ENCODE results near the gene EVI5L.

- TF ChIP-seq CTCF (IDR thresholded peaks at IDR 0.05) (no peak), TCF7L2 (IDR thresholded peaks at IDR 0.05; ENCODE audit: low read depth, low read length) (no peak), POLR2AphosphoS5 (IDR thresholded peaks at IDR 0.05; ENCODE audit: low read depth, low read length) (no peak)
- TF ChIP-seq, protein P1, sequence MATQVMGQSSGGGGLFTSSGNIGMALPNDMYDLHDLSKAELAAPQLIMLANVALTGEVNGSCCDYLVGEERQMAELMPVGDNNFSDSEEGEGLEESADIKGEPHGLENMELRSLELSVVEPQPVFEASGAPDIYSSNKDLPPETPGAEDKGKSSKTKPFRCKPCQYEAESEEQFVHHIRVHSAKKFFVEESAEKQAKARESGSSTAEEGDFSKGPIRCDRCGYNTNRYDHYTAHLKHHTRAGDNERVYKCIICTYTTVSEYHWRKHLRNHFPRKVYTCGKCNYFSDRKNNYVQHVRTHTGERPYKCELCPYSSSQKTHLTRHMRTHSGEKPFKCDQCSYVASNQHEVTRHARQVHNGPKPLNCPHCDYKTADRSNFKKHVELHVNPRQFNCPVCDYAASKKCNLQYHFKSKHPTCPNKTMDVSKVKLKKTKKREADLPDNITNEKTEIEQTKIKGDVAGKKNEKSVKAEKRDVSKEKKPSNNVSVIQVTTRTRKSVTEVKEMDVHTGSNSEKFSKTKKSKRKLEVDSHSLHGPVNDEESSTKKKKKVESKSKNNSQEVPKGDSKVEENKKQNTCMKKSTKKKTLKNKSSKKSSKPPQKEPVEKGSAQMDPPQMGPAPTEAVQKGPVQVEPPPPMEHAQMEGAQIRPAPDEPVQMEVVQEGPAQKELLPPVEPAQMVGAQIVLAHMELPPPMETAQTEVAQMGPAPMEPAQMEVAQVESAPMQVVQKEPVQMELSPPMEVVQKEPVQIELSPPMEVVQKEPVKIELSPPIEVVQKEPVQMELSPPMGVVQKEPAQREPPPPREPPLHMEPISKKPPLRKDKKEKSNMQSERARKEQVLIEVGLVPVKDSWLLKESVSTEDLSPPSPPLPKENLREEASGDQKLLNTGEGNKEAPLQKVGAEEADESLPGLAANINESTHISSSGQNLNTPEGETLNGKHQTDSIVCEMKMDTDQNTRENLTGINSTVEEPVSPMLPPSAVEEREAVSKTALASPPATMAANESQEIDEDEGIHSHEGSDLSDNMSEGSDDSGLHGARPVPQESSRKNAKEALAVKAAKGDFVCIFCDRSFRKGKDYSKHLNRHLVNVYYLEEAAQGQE (IDR thresholded peaks at IDR 0.05; ENCODE audit: insufficient read depth in 1 of 2, low read depth in 2 of 2, low read length in 1 of 2) = no peak
These were observed 43.5 kb downstream of the EVI5L start for GRCh38 chr19:7873304-7874075.

All from Panc1 (cell line).